Liver (tissue), 9 donors: ENCODE data around the gene CACYBP. TPM values are rescaled to one million over a fixed set of nuclear protein-coding genes. Genes with fewer than 3 reads are reported as not detected.
"Not testable (repeated sequence)": the region's sequence is repeated elsewhere in the genome, so short reads cannot be mapped to it uniquely, and the experiment has no call there.

Experiments
- DNase-seq: peaks from one replicate; pipeline ENCODE4 v3.0.0-alpha.2; 2017; ENCODE audit warnings: low spot score
- H3K27ac ChIP-seq, 2 donors: one replicate each; pipeline ENCODE4 v1.7.0; 2013; ENCODE audit warnings: inconsistent platforms in 2 of 2, low read length in 2 of 2, control low read depth in 1 of 2, low read depth in 1 of 2, mild to moderate bottlenecking in 1 of 2
- H3K27me3 ChIP-seq, 4 donors: one replicate each; pipeline versions ENCODE4 v1.6.1 to v1.7.0; 2013; ENCODE audit warnings: low read length in 3 of 4, inconsistent platforms in 1 of 4, mild to moderate bottlenecking in 1 of 4, moderate library complexity in 1 of 4; ENCODE audit not compliant: control insufficient read depth in 4 of 4, insufficient read depth in 4 of 4
- H3K36me3 ChIP-seq, 4 donors: one replicate each; pipeline versions ENCODE4 v1.6.1 to v1.7.0; 2013; ENCODE audit warnings: low read length in 3 of 4, mild to moderate bottlenecking in 3 of 4, low read depth in 1 of 4, moderate library complexity in 1 of 4; ENCODE audit not compliant: control insufficient read depth in 4 of 4, insufficient read depth in 3 of 4
- H3K4me1 ChIP-seq, 4 donors: one replicate each; pipeline versions ENCODE4 v1.6.1 to v1.7.0; 2013; ENCODE audit warnings: low read length in 3 of 4, mild to moderate bottlenecking in 3 of 4, moderate library complexity in 1 of 4; ENCODE audit not compliant: control insufficient read depth in 4 of 4, insufficient read depth in 4 of 4
- H3K4me3 ChIP-seq, 3 donors: one replicate each; pipeline versions ENCODE4 v1.6.1 to v1.7.0; 2013; ENCODE audit warnings: low read length in 3 of 3, control low read depth in 1 of 3, low read depth in 1 of 3, mild to moderate bottlenecking in 1 of 3
- H3K9ac ChIP-seq, 2 donors: one replicate each; pipeline ENCODE4 v1.7.0; 2013; ENCODE audit warnings: low read length in 2 of 2, mild to moderate bottlenecking in 2 of 2, moderate library complexity in 2 of 2, control low read depth in 1 of 2, low read depth in 1 of 2
- H3K9me3 ChIP-seq, 4 donors: one replicate each; pipeline versions ENCODE4 v1.6.1 to v1.7.0; 2013; ENCODE audit warnings: low read length in 3 of 4; ENCODE audit not compliant: control insufficient read depth in 4 of 4
- ATF3 ChIP-seq: IDR thresholded peaks from 2 replicates; pipeline ENCODE4 v1.6.1; 2016; ENCODE audit warnings: antibody characterized with exemption
- CTCF ChIP-seq: fragments of 150-350 bp; IDR thresholded peaks from 2 replicates; pipeline ENCODE4 v1.5.1; 2017; ENCODE audit warnings: improper control_type of control experiment, low read depth, low read length; ENCODE audit not compliant: missing input control
- EGR1 ChIP-seq, 2 donors: IDR thresholded peaks; 2 replicates each; pipeline ENCODE4 v1.6.1; 2016 to 2018; ENCODE audit warnings: antibody characterized with exemption in 2 of 2, low read depth in 2 of 2
- FOXA1 ChIP-seq: IDR thresholded peaks from 2 replicates; pipeline ENCODE4 v1.6.1; 2016; ENCODE audit warnings: antibody characterized with exemption
- GABPA ChIP-seq, 2 donors: IDR thresholded peaks in 1 of 2; conservative IDR thresholded peaks in 1 of 2; 2 replicates each; pipeline ENCODE4 v1.6.1; 2016; ENCODE audit warnings: antibody characterized with exemption in 2 of 2, mild to moderate bottlenecking in 1 of 2, moderate library complexity in 1 of 2
- HNF4G ChIP-seq: IDR thresholded peaks from 2 replicates; pipeline ENCODE4 v1.6.1; 2016; ENCODE audit warnings: antibody characterized with exemption
- MAX ChIP-seq: IDR thresholded peaks from 2 replicates; pipeline ENCODE4 v1.6.1; 2016; ENCODE audit warnings: antibody characterized with exemption
- NR2F2 ChIP-seq: IDR thresholded peaks from 2 replicates; pipeline ENCODE4 v1.6.1; 2016; ENCODE audit warnings: antibody characterized with exemption
- RAD21 ChIP-seq, 2 donors: IDR thresholded peaks; 2 replicates each; pipeline ENCODE4 v1.6.1; 2016; ENCODE audit warnings: antibody characterized with exemption in 2 of 2, mild to moderate bottlenecking in 2 of 2
- REST ChIP-seq: IDR thresholded peaks from 2 replicates; pipeline ENCODE4 v1.6.1; 2016; ENCODE audit warnings: antibody characterized with exemption, mild to moderate bottlenecking
- RXRA ChIP-seq, 2 donors: IDR thresholded peaks; 2 replicates each; pipeline ENCODE4 v1.6.1; 2017 to 2018; ENCODE audit warnings: antibody characterized with exemption in 2 of 2, mild to moderate bottlenecking in 1 of 2
- SP1 ChIP-seq: IDR thresholded peaks from 2 replicates; pipeline ENCODE4 v1.6.1; 2018; ENCODE audit warnings: antibody characterized with exemption, mild to moderate bottlenecking
- TAF1 ChIP-seq: conservative IDR thresholded peaks from 2 replicates; pipeline ENCODE4 v1.6.1; 2016; ENCODE audit warnings: antibody characterized with exemption, mild to moderate bottlenecking
- WGBS: extraction: QIAGEN DNeasy Blood & Tissue Kit; methylation state at CpG from one replicate; pipeline ENCODE4 v1.1.7; 2013; 5-methylcytosine and 5-hydroxymethylcytosine counted together
- polyA plus RNA-seq, 2 donors: library from polyadenylated mRNA; stranded (reverse) in 1 of 2; unstranded in 1 of 2; fragments of 200-250 nt in 1 of 2; fragments of >200 nt in 1 of 2; fragmentation: Nextera tagmentation in 1 of 2; extraction: Ambion mirVana in 1 of 2; gene quantifications; one replicate each; pipeline versions ENCODE4 v1.2.1 to v1.2.3, GENCODE V29; 2013 to 2015
- total RNA-seq, 2 donors: library from RNA; depleted of rRNA; stranded (reverse); fragments of >200 nt; gene quantifications; one replicate each; pipeline ENCODE4 v1.2.3, GENCODE V29; 2014
- donor health status: healthy.
- donor health status: healthy.
- donor health status: healthy.
- donor health status: healthy.
- donor health status: healthy.

CACYBP gene
- total and polyA plus RNA-seq, 4 donors, result 26.4 to 81.2 (median 36.6) TPM

GRCh38 chr1:175043824-175044223 lies 44.1 kb downstream of the CACYBP start:
- 69% methylated on average over 19 of the region's 19 CpGs for WGBS

GRCh38 chr1:175044591-175044990 lies 44.8 kb downstream of the CACYBP start:
- WGBS, result 81% methylated on average over 18 of the region's 18 CpGs
- not testable (repeated sequence) for H3K27me3 ChIP-seq, DNase-seq

More at GRCh38 chr1:175043824-175044223, 44.1 kb downstream of the CACYBP start:
- Histone ChIP-seq H3K9ac (no peak overlapping the region), H3K4me3 (no peak overlapping the region), H3K36me3 (no peaks in the 10 kb centered on the region), H3K27ac (peak overlapping the region in 1 of 2 donors; percentile 20), H3K27me3 (no peaks in the 10 kb centered on the region), H3K4me1 (no peaks in the 10 kb centered on the region), H3K9me3 (peaks cover 0 to 1% (median 0%) of the 10 kb centered on the region in 4 donors)
- no peak for TF ChIP-seq RXRA (IDR thresholded peaks at IDR 0.05)
- TF ChIP-seq NR2F2, result peak; percentile 76
- no peak for TF ChIP-seq REST
- no peak for TF ChIP-seq TAF1
- no peak for TF ChIP-seq SP1
- no peak for DNase-seq

GRCh38 chr1:175045097-175045496 lies 45.4 kb downstream of the CACYBP start:
- Histone ChIP-seq H3K27ac (no peak overlapping the region), H3K9me3 (peaks cover 0 to 1% (median 0%) of the 10 kb centered on the region in 4 donors), H3K36me3 (no peaks in the 10 kb centered on the region), H3K9ac (no peak overlapping the region), H3K27me3 (peaks cover 0 to 5% (median 0%) of the 10 kb centered on the region in 4 donors), H3K4me1 (no peaks in the 10 kb centered on the region), H3K4me3 (no peak overlapping the region)
- no peak for TF ChIP-seq FOXA1
- no peak for TF ChIP-seq EGR1 (IDR thresholded peaks at IDR 0.05; ENCODE audit: low read depth in 2 of 2)
- TF ChIP-seq MAX, result no peak
- no peak for TF ChIP-seq CTCF
- no peak for TF ChIP-seq RAD21 (IDR thresholded peaks at IDR 0.05)
- TF ChIP-seq RXRA (IDR thresholded peaks at IDR 0.05), result no peak
- no peak for TF ChIP-seq GABPA (IDR thresholded peaks at IDR 0.05 in 1 of 2, conservative IDR thresholded peaks at IDR 0.05 in 1 of 2)
- TF ChIP-seq HNF4G, result no peak
- no peak for TF ChIP-seq ATF3
- TF ChIP-seq REST, result no peak
- TF ChIP-seq NR2F2, result no peak
- TF ChIP-seq SP1, result no peak
- WGBS, result 95% methylated on average over 19 of the region's 19 CpGs
- DNase-seq, result no peak

More at GRCh38 chr1:175044591-175044990, 44.8 kb downstream of the CACYBP start:
- H3K27ac ChIP-seq, H3K9me3 ChIP-seq, H3K9ac ChIP-seq, H3K36me3 ChIP-seq, H3K4me3 ChIP-seq, H3K4me1 ChIP-seq: not testable (repeated sequence)
